ENCODE results near the gene HDLBP.

Gene HDLBP

DNA sequence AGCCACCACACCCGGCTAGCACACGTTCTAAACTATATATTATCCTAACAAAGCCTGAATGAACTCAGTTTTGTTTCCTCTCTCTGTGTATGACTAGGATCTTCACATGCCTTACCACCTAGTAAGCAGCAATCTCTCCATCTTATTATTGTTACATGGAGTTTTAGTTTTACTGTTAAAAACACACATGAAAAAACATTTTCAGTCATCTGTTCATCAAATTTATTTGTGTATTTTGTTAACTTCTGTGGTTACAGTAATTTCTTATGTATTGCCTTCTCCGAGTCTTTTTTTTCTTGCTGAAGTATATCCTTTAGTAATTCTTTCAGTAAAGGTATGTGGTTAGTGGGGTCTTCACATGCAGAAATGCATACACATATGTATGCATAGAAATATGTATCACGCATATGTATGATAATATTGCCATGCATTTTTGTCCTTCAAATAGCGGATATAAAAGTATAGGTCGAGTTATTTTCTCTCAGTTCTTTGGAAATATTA, 95.6 kb downstream of the HDLBP start:
- Histone ChIP-seq H2AFZ (ENCODE audit: low read depth, low read length) (no peak overlapping the region), H3K9ac (ENCODE audit: low read length) (no peak overlapping the region), H3K9me3 (ENCODE audit: insufficient read depth, low read length) (no peaks in the 10 kb centered on the region), H3K36me3 (replicated peaks; ENCODE audit: low read depth, low read length) (no peaks in the 10 kb centered on the region), H4K20me1 (ENCODE audit: insufficient read depth, low read length) (no peaks in the 10 kb centered on the region), H3K4me1 (ENCODE audit: low read length) (no peaks in the 10 kb centered on the region), H3K79me2 (ENCODE audit: low read length) (no peaks in the 10 kb centered on the region), H3K4me2 (ENCODE audit: low read length) (no peak overlapping the region), H3K4me3 (ENCODE audit: low read length) (no peak overlapping the region), H3K27me3 (ENCODE audit: low read depth, low read length) (0 out of 2 replicates have a peak, but pooled peaks cover 4% of the 10 kb centered on the region), H3K27ac (ENCODE audit: low read length) (no peak overlapping the region)
- TF ChIP-seq EZH2phosphoT487 (IDR thresholded peaks at IDR 0.05; ENCODE audit: low read depth): no peak
- TF ChIP-seq, protein P1, sequence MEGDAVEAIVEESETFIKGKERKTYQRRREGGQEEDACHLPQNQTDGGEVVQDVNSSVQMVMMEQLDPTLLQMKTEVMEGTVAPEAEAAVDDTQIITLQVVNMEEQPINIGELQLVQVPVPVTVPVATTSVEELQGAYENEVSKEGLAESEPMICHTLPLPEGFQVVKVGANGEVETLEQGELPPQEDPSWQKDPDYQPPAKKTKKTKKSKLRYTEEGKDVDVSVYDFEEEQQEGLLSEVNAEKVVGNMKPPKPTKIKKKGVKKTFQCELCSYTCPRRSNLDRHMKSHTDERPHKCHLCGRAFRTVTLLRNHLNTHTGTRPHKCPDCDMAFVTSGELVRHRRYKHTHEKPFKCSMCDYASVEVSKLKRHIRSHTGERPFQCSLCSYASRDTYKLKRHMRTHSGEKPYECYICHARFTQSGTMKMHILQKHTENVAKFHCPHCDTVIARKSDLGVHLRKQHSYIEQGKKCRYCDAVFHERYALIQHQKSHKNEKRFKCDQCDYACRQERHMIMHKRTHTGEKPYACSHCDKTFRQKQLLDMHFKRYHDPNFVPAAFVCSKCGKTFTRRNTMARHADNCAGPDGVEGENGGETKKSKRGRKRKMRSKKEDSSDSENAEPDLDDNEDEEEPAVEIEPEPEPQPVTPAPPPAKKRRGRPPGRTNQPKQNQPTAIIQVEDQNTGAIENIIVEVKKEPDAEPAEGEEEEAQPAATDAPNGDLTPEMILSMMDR (IDR thresholded peaks at IDR 0.05; ENCODE audit: low read depth, low read length): no peak

DNA sequence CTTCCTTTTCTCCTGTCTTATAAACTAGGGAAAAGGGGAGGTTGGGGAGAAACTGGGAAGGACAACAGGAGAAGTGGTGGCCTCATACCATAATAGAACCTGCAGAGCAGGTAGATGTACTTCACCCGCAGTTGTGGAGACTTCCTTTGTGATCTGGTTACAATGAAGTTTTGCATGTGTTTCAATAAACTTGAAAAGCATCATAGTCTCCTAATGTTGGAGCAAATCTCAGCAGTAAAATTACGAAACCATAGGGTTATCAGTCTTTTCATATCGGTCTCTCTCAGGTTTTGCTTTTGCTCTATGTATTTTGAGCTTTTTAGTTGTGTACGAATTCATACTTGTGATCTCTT, 96.5 kb downstream of the HDLBP start:
- Histone ChIP-seq H3K4me3 (ENCODE audit: low read length) (peak overlapping the region; percentile 85), H3K4me1 (ENCODE audit: low read length) (no peaks in the 10 kb centered on the region), H3K27ac (ENCODE audit: low read length) (no peak overlapping the region), H3K36me3 (replicated peaks; ENCODE audit: low read depth, low read length) (no peaks in the 10 kb centered on the region), H3K79me2 (ENCODE audit: low read length) (no peaks in the 10 kb centered on the region), H3K4me2 (ENCODE audit: low read length) (peak overlapping the region; percentile 85), H2AFZ (ENCODE audit: low read depth, low read length) (no peak overlapping the region; the same call in 1 of the 2 replicates), H4K20me1 (ENCODE audit: insufficient read depth, low read length) (no peaks in the 10 kb centered on the region), H3K9ac (ENCODE audit: low read length) (peak overlapping the region; percentile 53; the same call in 1 of the 2 replicates), H3K9me3 (ENCODE audit: insufficient read depth, low read length) (no peaks in the 10 kb centered on the region), H3K27me3 (ENCODE audit: low read depth, low read length) (0 out of 2 replicates have a peak, but pooled peaks cover 4% of the 10 kb centered on the region)
- TF ChIP-seq EZH2phosphoT487 (IDR thresholded peaks at IDR 0.05; ENCODE audit: low read depth): no peak
- TF ChIP-seq, protein P1 (IDR thresholded peaks at IDR 0.05; ENCODE audit: low read depth, low read length): peak; percentile 24; the same call in 1 of the 2 replicates

- Histone ChIP-seq H3K4me1 (ENCODE audit: low read length) (no peaks in the 10 kb centered on the region), H3K36me3 (replicated peaks; ENCODE audit: low read depth, low read length) (no peaks in the 10 kb centered on the region), H3K4me3 (ENCODE audit: low read length) (peak overlapping the region; percentile 85), H3K9ac (ENCODE audit: low read length) (peak overlapping the region; percentile 53; the same call in 1 of the 2 replicates), H2AFZ (ENCODE audit: low read depth, low read length) (peak overlapping the region; percentile 65; the same call in 1 of the 2 replicates), H3K79me2 (ENCODE audit: low read length) (no peaks in the 10 kb centered on the region), H3K4me2 (ENCODE audit: low read length) (peak overlapping the region; percentile 85), H3K27me3 (ENCODE audit: low read depth, low read length) (0 out of 2 replicates have a peak, but pooled peaks cover 4% of the 10 kb centered on the region), H3K9me3 (ENCODE audit: insufficient read depth, low read length) (no peaks in the 10 kb centered on the region), H3K27ac (ENCODE audit: low read length) (no peak overlapping the region), H4K20me1 (ENCODE audit: insufficient read depth, low read length) (no peaks in the 10 kb centered on the region)
- TF ChIP-seq EZH2phosphoT487 (IDR thresholded peaks at IDR 0.05; ENCODE audit: low read depth): no peak
- TF ChIP-seq, protein P1 (IDR thresholded peaks at IDR 0.05; ENCODE audit: low read depth, low read length): peak; percentile 35
Measured at GRCh38 chr2:241218131-241219029, 97.1 kb downstream of the HDLBP start.

DNA sequence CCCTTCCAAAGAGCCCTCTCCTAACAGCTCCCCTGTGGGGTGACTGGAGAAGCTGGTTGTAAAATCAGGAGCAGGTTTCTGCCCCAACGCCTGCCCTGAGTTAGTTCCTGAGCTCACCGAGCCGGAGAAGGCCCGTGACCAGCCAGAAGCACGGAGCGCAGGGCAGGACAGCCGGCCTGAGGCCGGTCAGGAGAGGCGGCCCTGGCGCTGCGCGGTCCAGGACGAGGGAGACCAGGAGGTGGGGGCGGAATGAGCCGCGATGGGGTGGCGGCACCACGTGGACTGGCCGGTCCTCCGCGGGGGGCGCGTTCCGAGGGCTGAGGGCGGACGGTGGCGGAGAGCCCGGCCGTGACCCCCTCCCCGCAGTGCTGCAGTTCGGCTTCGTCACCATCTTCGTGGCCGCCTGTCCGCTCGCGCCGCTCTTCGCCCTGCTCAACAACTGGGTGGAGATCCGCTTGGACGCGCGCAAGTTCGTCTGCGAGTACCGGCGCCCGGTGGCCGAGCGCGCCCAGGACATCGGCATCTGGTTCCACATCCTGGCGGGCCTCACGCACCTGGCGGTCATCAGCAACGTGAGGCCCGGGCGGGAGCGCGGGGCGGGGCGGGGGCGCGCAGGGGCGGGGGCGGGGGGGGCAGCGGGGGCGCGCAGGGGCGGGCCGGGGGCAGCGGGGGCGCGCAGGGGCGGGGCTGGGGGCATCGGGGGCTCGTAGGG, 98.0 kb downstream of the HDLBP start:
- peak overlapping the region; percentile 44 for H3K4me2 ChIP-seq (ENCODE audit: low read length)
- no peak overlapping the region for H3K27ac ChIP-seq (ENCODE audit: low read length)

More for the DNA sequence above, 98.0 kb downstream of the HDLBP start:
- H4K20me1 ChIP-seq (ENCODE audit: insufficient read depth, low read length): no peaks in the 10 kb centered on the region
- no peak for TF ChIP-seq EZH2phosphoT487 (IDR thresholded peaks at IDR 0.05; ENCODE audit: low read depth)
- TF ChIP-seq, protein P1 (IDR thresholded peaks at IDR 0.05; ENCODE audit: low read depth, low read length): no peak
- no peaks in the 10 kb centered on the region for H3K9me3 ChIP-seq (ENCODE audit: insufficient read depth, low read length)
- H3K36me3 ChIP-seq (replicated peaks; ENCODE audit: low read depth, low read length): no peaks in the 10 kb centered on the region
- no peaks in the 10 kb centered on the region for H3K4me1 ChIP-seq (ENCODE audit: low read length)
- no peaks in the 10 kb centered on the region for H3K79me2 ChIP-seq (ENCODE audit: low read length)
- no peak overlapping the region for H2AFZ ChIP-seq (ENCODE audit: low read depth, low read length)
- no peak overlapping the region for H3K9ac ChIP-seq (ENCODE audit: low read length)
- H3K4me3 ChIP-seq (ENCODE audit: low read length): peak overlapping the region; percentile 68
- H3K27me3 ChIP-seq (ENCODE audit: low read depth, low read length): 0 out of 2 replicates have a peak, but pooled peaks cover 4% of the 10 kb centered on the region

All from OCI-LY3 (cell line).